IMR-90 (cell line): ENCODE data around the gene NDST3. TPM values are rescaled to one million over a fixed set of nuclear protein-coding genes. Genes with fewer than 3 reads are reported as not detected.

Experiments
- ATAC-seq: fragments of 200-7000 bp; cut with Tn5 transposase; 2 replicates; pipeline ENCODE4 v1.9.1; 2020; ENCODE audit warnings: low read depth, mild to moderate bottlenecking, moderate library complexity
- BruUV-seq: library from RNA; stranded (reverse); fragments of 400-500 nt; replicated peaks from 2 replicates; lab custom pipeline; 2021; lab: Mats Ljungman, UMichigan
- CTCF ChIA-PET: fragments of 300-600 bp; formaldehyde crosslinking; extraction: SDS; loops from one replicate; lab custom pipeline; 2021; ENCODE audit warnings: antibody characterized with exemption; lab: Yijun Ruan, JAX
- POLR2A ChIA-PET: fragments of 300-600 bp; sonication (Branson Sonifier 250); formaldehyde crosslinking; loops from one replicate; lab custom pipeline; 2022; ENCODE audit warnings: antibody characterized with exemption; ENCODE audit not compliant: unreplicated experiment; lab: Charles Lee
- DNase-seq: peaks from one replicate; pipeline ENCODE4 v3.0.0; 2013
- H2AFZ ChIP-seq: replicated peaks from 2 replicates; pipeline ENCODE3; 2013; ENCODE audit warnings: low read length, mild to moderate bottlenecking; ENCODE audit not compliant: poor library complexity
- H2AK5ac ChIP-seq: 2 replicates; pipeline ENCODE4 v1.6.1; 2013; ENCODE audit warnings: low read depth, low read length, inconsistent platforms
- H2AK9ac ChIP-seq: replicated peaks from 2 replicates; pipeline ENCODE3; 2013; ENCODE audit warnings: mild to moderate bottlenecking, low read depth, low read length, moderate library complexity; ENCODE audit not compliant: poor library complexity
- H2BK120ac ChIP-seq: 2 replicates; pipeline ENCODE4 v1.6.1; 2013; ENCODE audit warnings: low read depth, low read length, inconsistent platforms
- H2BK15ac ChIP-seq: 3 replicates; pipeline ENCODE4 v1.6.1; 2013; ENCODE audit warnings: low read depth, low read length, inconsistent platforms
- H2BK20ac ChIP-seq: 2 replicates; pipeline ENCODE4 v1.6.1; 2013; ENCODE audit warnings: low read depth, mild to moderate bottlenecking, inconsistent platforms, low read length, moderate library complexity
- H2BK5ac ChIP-seq: 2 replicates; pipeline ENCODE4 v1.6.1; 2013; ENCODE audit warnings: mild to moderate bottlenecking, low read depth, low read length, inconsistent platforms; ENCODE audit not compliant: poor library complexity, severe bottlenecking
- H3K14ac ChIP-seq: replicated peaks from 2 replicates; pipeline ENCODE4 v1.6.1; 2013; ENCODE audit warnings: low read depth, low read length, inconsistent platforms
- H3K18ac ChIP-seq: 2 replicates; pipeline ENCODE4 v1.6.1; 2013; ENCODE audit warnings: low read depth, low read length, control low read depth
- H3K23ac ChIP-seq: 2 replicates; pipeline ENCODE4 v1.6.1; 2013; ENCODE audit warnings: low read depth, low read length, inconsistent platforms
- H3K27ac ChIP-seq: 2 replicates; pipeline ENCODE4 v1.5.1; 2013; ENCODE audit warnings: mild to moderate bottlenecking, control low read depth, low read length; ENCODE audit not compliant: insufficient read depth
- H3K27me3 ChIP-seq: 2 replicates; pipeline ENCODE4 v1.6.1; 2013; ENCODE audit warnings: low read length; ENCODE audit not compliant: control insufficient read depth, insufficient read depth
- H3K36me3 ChIP-seq: 2 replicates; pipeline ENCODE4 v1.6.1; 2013; ENCODE audit warnings: low read length, mixed read lengths; ENCODE audit not compliant: control insufficient read depth, insufficient read depth
- H3K4ac ChIP-seq: 2 replicates; pipeline ENCODE4 v1.6.1; 2013; ENCODE audit warnings: low read depth, low read length, inconsistent platforms
- H3K4me1 ChIP-seq: 2 replicates; pipeline ENCODE4 v1.6.1; 2013; ENCODE audit warnings: low read length, mixed read lengths; ENCODE audit not compliant: control insufficient read depth, insufficient read depth
- H3K4me2 ChIP-seq: 2 replicates; pipeline ENCODE4 v1.6.1; 2013; ENCODE audit warnings: low read depth, mild to moderate bottlenecking, control low read depth, low read length, moderate library complexity
- H3K4me3 ChIP-seq: 2 replicates; pipeline ENCODE4 v1.5.1; 2013; ENCODE audit warnings: low read depth, mild to moderate bottlenecking, control low read depth, low read length, moderate library complexity; ENCODE audit not compliant: insufficient read depth
- H3K56ac ChIP-seq: 2 replicates; pipeline ENCODE4 v1.6.1; 2013; ENCODE audit warnings: low read length, inconsistent platforms; ENCODE audit not compliant: insufficient read depth; ENCODE audit errors: extremely low read depth
- H3K79me1 ChIP-seq, 2 experiments: 2 replicates each; pipeline ENCODE4 v1.6.1; 2013; ENCODE audit warnings: low read length in 2 of 2, inconsistent platforms in 1 of 2, low read depth in 1 of 2
- H3K9ac ChIP-seq: 2 replicates; pipeline ENCODE4 v1.6.1; 2013; ENCODE audit warnings: low read depth, low read length, control low read depth
- H3K9me1 ChIP-seq: 2 replicates; pipeline ENCODE4 v1.6.1; 2013; ENCODE audit warnings: low read length, inconsistent platforms; ENCODE audit not compliant: insufficient read depth
- H3K9me3 ChIP-seq: 2 replicates; pipeline ENCODE4 v1.6.1; 2013; ENCODE audit warnings: low read length; ENCODE audit not compliant: control insufficient read depth, insufficient read depth
- H4K20me1 ChIP-seq: 2 replicates; pipeline ENCODE4 v1.6.1; 2013; ENCODE audit warnings: low read length, inconsistent platforms; ENCODE audit not compliant: insufficient read depth
- H4K5ac ChIP-seq: 2 replicates; pipeline ENCODE4 v1.6.1; 2013; ENCODE audit warnings: mild to moderate bottlenecking, low read depth, low read length, control low read depth
- H4K8ac ChIP-seq, 2 experiments: 2 replicates each; pipeline ENCODE4 v1.6.1; 2013; ENCODE audit warnings: low read depth in 2 of 2, low read length in 2 of 2, control low read depth in 1 of 2, inconsistent platforms in 1 of 2
- H4K91ac ChIP-seq: 2 replicates; pipeline ENCODE4 v1.6.1; 2013; ENCODE audit warnings: low read depth, low read length, inconsistent platforms; ENCODE audit not compliant: insufficient read depth
- CTCF ChIP-seq: conservative IDR thresholded peaks from 2 replicates; pipeline ENCODE4 v1.5.1; 2012; ENCODE audit warnings: mild to moderate bottlenecking, low read depth, low read length, improper control_type of control experiment
- MAZ ChIP-seq: IDR thresholded peaks from 2 replicates; pipeline ENCODE4 v1.6.1; 2012; ENCODE audit warnings: low read depth, mild to moderate bottlenecking, low read length, improper control_type of control experiment, moderate library complexity, borderline replicate concordance
- MXI1 ChIP-seq: IDR thresholded peaks from 2 replicates; pipeline ENCODE4 v1.6.1; 2012; ENCODE audit warnings: low read depth, mild to moderate bottlenecking, low read length, moderate library complexity, borderline replicate concordance
- SMC3 ChIP-seq: fragments of 150-350 bp; IDR thresholded peaks from 2 replicates; pipeline ENCODE4 v1.6.1; 2016; ENCODE audit warnings: low read depth, mild to moderate bottlenecking, antibody characterized with exemption, low read length, moderate library complexity
- WGBS, 2 experiments: methylation state at CpG; one replicate each; pipeline versions ENCODE4 v1.1.5 to v1.1.7; 2013; ENCODE audit warnings: missing lambda C conversion rate in 2 of 2; ENCODE audit not compliant: insufficient read length in 1 of 2; ENCODE audit errors: extremely low coverage in 2 of 2; 5-methylcytosine and 5-hydroxymethylcytosine counted together
- dilution Hi-C: fragments of 300-500 bp; cut with HindIII; formaldehyde crosslinking; loops from one replicate; pipeline ENCODE4 v1.14.3; 2018; ENCODE audit warnings: low sequenced_read_pairs; ENCODE audit not compliant: unreplicated experiment
- in situ Hi-C: fragments of 300-500 bp; cut with MboI; formaldehyde crosslinking; loops from 3 replicates; pipeline ENCODE4 v1.14.3; 2019; ENCODE audit warnings: low sequenced_read_pairs, inconsistent platforms, mixed read lengths
- intact Hi-C: fragments of 100-400 bp; cut with micrococcal nuclease; formaldehyde crosslinking; loops from 2 replicates; pipeline ENCODE4 v1.10.0; 2022
- polyA plus RNA-seq, 3 experiments: library from polyadenylated mRNA; depleted of rRNA; stranded (reverse); fragments of >200 nt; gene quantifications; 2 replicates each; pipeline ENCODE4 v1.2.3, GENCODE V29; 2012; ENCODE audit warnings: low replicate concordance in 1 of 3
- total RNA-seq: library from RNA; depleted of rRNA; stranded (reverse); fragments of >200 nt; gene quantifications from 2 replicates; pipeline ENCODE4 v1.2.3, GENCODE V29; 2012

The NDST3 gene
- total and polyA plus RNA-seq, 2 of the 4 experiments (the other 2 are of a cell fraction) = 0.10 to 0.18 TPM

GRCh38 chr4:118120120-118120760, 86.0 kb downstream of the NDST3 start:
- Histone ChIP-seq H2BK15ac (no peak overlapping the region), H2BK20ac (no peak overlapping the region), H4K8ac (no peak overlapping the region), H4K91ac (no peak overlapping the region), H3K9ac (no peak overlapping the region), H3K27me3 (no peaks in the 10 kb centered on the region), H2AFZ (no peak overlapping the region), H2BK5ac (no peak overlapping the region), H3K4me1 (no peaks in the 10 kb centered on the region), H3K4ac (no peak overlapping the region), H3K56ac (no peak overlapping the region), H3K9me3 (no peaks in the 10 kb centered on the region), H2AK9ac (no peak overlapping the region), H3K27ac (no peak overlapping the region), H3K36me3 (no peaks in the 10 kb centered on the region), H4K20me1 (no peaks in the 10 kb centered on the region), H2AK5ac (no peak overlapping the region), H3K18ac (no peak overlapping the region), H3K23ac (no peak overlapping the region), H4K5ac (no peak overlapping the region), H3K9me1 (no peaks in the 10 kb centered on the region), H3K79me1 (no peaks in the 10 kb centered on the region), H3K14ac (no peak overlapping the region), H2BK120ac (no peak overlapping the region), H3K4me3 (no peak overlapping the region), H3K4me2 (no peak overlapping the region)
- TF ChIP-seq CTCF = no peak
- no peak for TF ChIP-seq SMC3
- TF ChIP-seq MXI1 = no peak
- no peak for TF ChIP-seq MAZ
- in situ Hi-C loops = no loop called here
- WGBS, 2 experiments = no CpG with 5 or more reads among the region's 5 CpGs
- intact Hi-C loops = no loop called here
- no TSS peak for BruUV-seq
- DNase-seq (no peak), ATAC-seq (no peak)
- dilution Hi-C loops = no loop called here
- CTCF ChIA-PET = no interaction called here
- POLR2A ChIA-PET = no interaction called here
